Parathyroid adenoma (tissue), 2 donors: ENCODE results near the gene INPP5A.
"Not testable (repeated sequence)": the region's sequence is repeated elsewhere in the genome, so short reads cannot be mapped to it uniquely, and the experiment has no call there.

ENCODE experiments used
- H2AFZ ChIP-seq: fragments of 300-600 bp; sonication (generic); one replicate; pipeline ENCODE4 v1.7.0; 2017; ENCODE audit warnings: antibody characterized with exemption, mild to moderate bottlenecking
- H3K27ac ChIP-seq: fragments of 300-600 bp; sonication (generic); one replicate; pipeline ENCODE4 v1.7.0; 2017
- H3K27me3 ChIP-seq: fragments of 300-600 bp; sonication (generic); one replicate; pipeline ENCODE4 v1.7.0; 2017; ENCODE audit warnings: low read length; ENCODE audit not compliant: control insufficient read depth, insufficient read depth
- H3K36me3 ChIP-seq: fragments of 300-600 bp; sonication (generic); one replicate; pipeline ENCODE4 v1.7.0; 2017; ENCODE audit warnings: low read length; ENCODE audit not compliant: control insufficient read depth, insufficient read depth
- H3K4me1 ChIP-seq: fragments of 300-600 bp; sonication (generic); one replicate; pipeline ENCODE4 v1.7.0; 2017; ENCODE audit warnings: control low read depth
- H3K4me2 ChIP-seq: fragments of 300-600 bp; sonication (generic); one replicate; pipeline ENCODE4 v1.7.0; 2017; ENCODE audit warnings: low read length
- H3K4me3 ChIP-seq: fragments of 300-600 bp; sonication (generic); one replicate; pipeline ENCODE4 v1.7.0; 2017; ENCODE audit warnings: low read depth, low read length
- H3K79me2 ChIP-seq: fragments of 300-600 bp; sonication (generic); one replicate; pipeline ENCODE4 v1.7.0; 2017; ENCODE audit warnings: control low read depth
- H3K9ac ChIP-seq: fragments of 300-600 bp; sonication (generic); one replicate; pipeline ENCODE4 v1.7.0; 2017; ENCODE audit warnings: mild to moderate bottlenecking
- H3K9me3 ChIP-seq: fragments of 300-600 bp; sonication (generic); one replicate; pipeline ENCODE4 v1.7.0; 2017; ENCODE audit warnings: low read length; ENCODE audit not compliant: control insufficient read depth
- CTCF ChIP-seq: fragments of 300-600 bp; sonication (generic); IDR thresholded peaks from one replicate; pipeline ENCODE4 v1.7.0; 2017; ENCODE audit warnings: antibody characterized with exemption, mild to moderate bottlenecking
- donor health status: primary hyperparathyroidism.

Gene INPP5A

DNA sequence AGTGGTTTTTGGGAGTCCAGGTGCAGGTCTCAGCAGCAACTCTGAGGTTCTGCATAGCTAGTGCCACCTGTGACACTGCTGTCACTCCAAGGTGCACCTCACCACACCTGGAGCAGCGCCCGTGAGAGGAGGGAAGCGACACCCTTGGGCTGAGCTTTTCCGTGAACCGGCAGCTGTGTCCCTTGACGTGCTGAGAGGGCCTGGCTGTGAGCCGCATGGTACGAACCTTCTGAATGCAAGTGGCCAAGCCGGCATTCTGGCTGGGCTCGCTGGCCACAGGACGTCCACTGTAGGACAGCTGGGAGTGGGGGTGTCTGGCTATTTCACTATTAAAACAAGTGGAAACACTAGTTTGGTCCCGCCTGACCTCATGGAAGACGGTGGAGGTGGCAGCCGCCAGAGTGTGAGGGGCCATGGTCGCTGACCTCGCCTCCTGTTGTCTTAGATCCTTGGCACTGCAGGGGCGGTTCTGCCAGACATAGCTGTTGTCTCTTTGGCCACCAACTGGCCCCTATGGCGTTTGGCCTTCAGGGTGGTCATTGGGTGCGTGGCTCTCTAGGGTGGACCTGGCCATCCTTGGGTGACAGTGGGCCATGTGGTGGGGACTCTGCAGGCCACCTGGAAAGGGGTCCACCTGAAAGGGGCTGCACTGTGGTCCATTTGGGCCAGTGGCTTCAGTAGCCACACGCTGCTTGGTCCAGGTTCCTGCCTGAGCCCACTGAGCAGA is 12.9 kb downstream of the INPP5A start:
- H3K4me1 ChIP-seq = peaks cover 7% of the 10 kb centered on the region

GRCh38 chr10:132551093-132551807 is 13.7 kb downstream of the INPP5A start:
- H3K9ac ChIP-seq = no peak overlapping the region
- no peak for TF ChIP-seq CTCF
- no peak overlapping the region for H3K4me2 ChIP-seq
- H3K4me1 ChIP-seq = peaks cover 7% of the 10 kb centered on the region
- no peak overlapping the region for H3K27ac ChIP-seq
- H3K36me3 ChIP-seq = no peaks in the 10 kb centered on the region
- peaks cover 87% of the 10 kb centered on the region for H3K79me2 ChIP-seq
- H3K27me3 ChIP-seq = no peaks in the 10 kb centered on the region
- no peaks in the 10 kb centered on the region for H3K9me3 ChIP-seq
- no peak overlapping the region for H3K4me3 ChIP-seq
- H2AFZ ChIP-seq = no peak overlapping the region

More for the DNA sequence above, 12.9 kb downstream of the INPP5A start:
- no peaks in the 10 kb centered on the region for H3K27me3 ChIP-seq
- H3K4me2 ChIP-seq = no peak overlapping the region
- no peak overlapping the region for H3K4me3 ChIP-seq
- no peaks in the 10 kb centered on the region for H3K36me3 ChIP-seq
- H3K79me2 ChIP-seq = peaks cover 90% of the 10 kb centered on the region
- no peak overlapping the region for H3K27ac ChIP-seq
- H3K9ac ChIP-seq = no peak overlapping the region
- no peak overlapping the region for H2AFZ ChIP-seq
- no peaks in the 10 kb centered on the region for H3K9me3 ChIP-seq
- no peak for TF ChIP-seq CTCF

- Histone ChIP-seq H3K4me2 (no peak overlapping the region), H3K4me1 (peaks cover 4% of the 10 kb centered on the region), H3K79me2 (peaks cover 86% of the 10 kb centered on the region), H3K36me3 (no peaks in the 10 kb centered on the region), H3K27ac (no peak overlapping the region), H2AFZ (no peak overlapping the region), H3K9ac (no peak overlapping the region), H3K9me3 (no peaks in the 10 kb centered on the region), H3K4me3 (no peak overlapping the region), H3K27me3 (no peaks in the 10 kb centered on the region)
- no peak for TF ChIP-seq CTCF
Observed at GRCh38 chr10:132551808-132552130, 14.2 kb downstream of the INPP5A start.

DNA sequence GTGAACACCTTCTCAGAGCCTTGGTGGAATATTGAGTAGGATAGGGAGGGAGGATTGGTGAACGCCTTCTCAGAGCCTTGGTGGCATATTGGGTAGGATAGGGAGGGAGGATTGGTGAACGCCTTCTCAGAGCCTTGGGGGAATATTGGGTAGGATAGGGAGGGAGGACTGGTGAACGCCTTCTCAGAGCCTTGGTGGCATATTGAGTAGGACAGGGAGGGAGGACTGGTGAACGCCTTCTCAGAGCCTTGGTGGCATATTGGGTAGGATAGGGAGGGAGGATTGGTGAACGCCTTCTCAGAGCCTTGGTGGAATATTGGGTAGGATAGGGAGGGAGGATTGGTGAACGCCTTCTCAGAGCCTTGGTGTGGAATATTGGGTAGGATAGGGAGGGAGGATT is 15.0 kb downstream of the INPP5A start:
- H2AFZ ChIP-seq, H3K27me3 ChIP-seq, H3K4me2 ChIP-seq, H3K4me1 ChIP-seq, H3K9me3 ChIP-seq, H3K4me3 ChIP-seq, H3K9ac ChIP-seq, H3K27ac ChIP-seq, H3K36me3 ChIP-seq: not testable (repeated sequence)
- peaks cover 82% of the 10 kb centered on the region for H3K79me2 ChIP-seq

DNA sequence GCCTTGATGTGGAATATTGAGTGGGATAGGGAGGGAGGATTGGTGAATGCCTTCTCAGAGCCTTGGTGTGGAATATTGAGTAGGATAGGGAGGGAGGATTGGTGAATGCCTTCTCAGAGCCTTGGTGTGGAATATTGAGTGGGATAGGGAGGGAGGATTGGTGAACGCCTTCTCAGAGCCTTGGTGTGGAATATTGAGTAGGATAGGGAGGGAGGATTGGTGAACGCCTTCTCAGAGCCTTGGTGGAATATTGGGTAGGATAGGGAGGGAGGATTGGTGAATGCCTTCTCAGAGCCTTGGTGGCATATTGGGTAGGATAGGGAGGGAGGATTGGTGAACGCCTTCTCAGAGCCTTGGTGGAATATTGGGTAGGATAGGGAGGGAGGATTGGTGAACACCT is 16.0 kb downstream of the INPP5A start:
- not testable (repeated sequence) for H3K9ac ChIP-seq, H3K27me3 ChIP-seq, H3K9me3 ChIP-seq, H3K4me2 ChIP-seq, H3K36me3 ChIP-seq, H3K4me1 ChIP-seq, H3K27ac ChIP-seq, H3K4me3 ChIP-seq, H2AFZ ChIP-seq
- peaks cover 80% of the 10 kb centered on the region for H3K79me2 ChIP-seq
